Measurements from ENCODE around the gene CAPN7. TPM values are rescaled to one million over a fixed set of nuclear protein-coding genes. Genes with fewer than 3 reads are reported as not detected.
A peak's percentile ranks its signal among the peaks of the same experiment; 100 is the strongest.
"Not testable (repeated sequence)": the region's sequence is repeated elsewhere in the genome, so short reads cannot be mapped to it uniquely, and the experiment has no call there.

The CAPN7 gene
- total RNA-seq, result 46.1 TPM

DNA sequence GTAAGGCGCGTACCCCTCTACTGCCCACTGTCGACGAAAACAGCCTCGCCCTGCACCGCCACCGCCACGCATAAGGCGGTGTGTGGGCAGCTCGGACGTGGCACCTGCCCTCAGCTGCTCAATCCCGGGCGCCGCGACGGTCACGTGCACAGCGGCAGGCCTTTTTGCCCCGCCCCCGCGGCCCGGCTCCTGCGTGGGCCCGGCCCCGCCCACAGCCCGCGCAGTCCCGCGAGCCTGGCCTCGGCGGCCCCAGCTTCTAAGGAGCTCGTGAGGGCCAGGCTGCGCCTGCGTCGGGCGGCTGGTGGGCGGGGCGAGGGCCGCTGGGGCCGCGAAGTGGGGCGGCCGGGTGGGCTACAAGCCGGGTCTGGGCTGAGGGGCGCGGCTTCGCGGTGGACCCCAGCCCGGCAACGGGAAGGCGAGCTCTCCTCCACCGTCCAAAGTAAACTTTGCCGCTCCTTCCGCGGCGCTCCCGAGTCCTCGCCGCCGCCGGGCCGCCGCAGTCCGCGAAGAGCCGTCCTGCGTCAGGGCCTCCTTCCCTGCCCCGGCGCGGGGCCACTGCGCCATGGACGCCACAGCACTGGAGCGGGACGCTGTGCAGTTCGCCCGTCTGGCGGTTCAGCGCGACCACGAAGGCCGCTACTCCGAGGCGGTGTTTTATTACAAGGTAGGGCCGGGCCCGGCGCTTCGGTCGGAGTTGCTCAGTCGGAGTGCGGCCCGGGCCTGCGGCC, at the start of gene CAPN7:
Gene CAPN7, plus strand, starts transcription at position 313 of the 728 bp plus-strand sequence. Its CDS starts 250 bp downstream, at position 563.
- peak; percentile 96 for DNase-seq (ENCODE audit: low spot score)

DNA sequence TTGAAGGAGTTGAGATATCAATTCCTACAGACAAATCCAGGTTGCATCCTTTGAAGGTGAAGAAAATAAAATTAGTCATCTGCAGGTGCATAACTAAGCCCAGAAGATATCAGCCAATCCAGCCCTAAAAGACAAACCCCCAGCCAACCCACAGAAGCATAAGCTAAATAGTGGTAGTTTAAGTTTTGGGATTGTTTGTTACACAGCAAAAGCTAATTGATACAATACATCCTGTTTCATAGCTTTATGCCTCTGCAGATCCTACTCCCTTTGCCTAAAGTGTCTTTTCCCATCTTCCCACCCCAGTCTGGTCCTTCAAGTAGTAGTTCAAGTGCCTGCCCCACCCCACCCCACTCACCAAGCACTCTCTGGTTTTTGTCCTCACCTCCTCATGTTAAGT, 48.6 kb upstream of the CAPN7 start:
- DNase-seq (ENCODE audit: low spot score), result no peak

GRCh38 chr3:15159501-15160136, 46.4 kb upstream of the CAPN7 start:
- DNase-seq (ENCODE audit: low spot score), result no peak

GRCh38 chr3:15160662-15161061, 45.4 kb upstream of the CAPN7 start:
- no peak for DNase-seq (ENCODE audit: low spot score)

- no peak for DNase-seq (ENCODE audit: low spot score)
These were observed 44.9 kb upstream of the CAPN7 start for GRCh38 chr3:15161133-15161532.

GRCh38 chr3:15163656-15164055, 42.4 kb upstream of the CAPN7 start:
- DNase-seq (ENCODE audit: low spot score), result not testable (repeated sequence)

- DNase-seq (ENCODE audit: low spot score), result no peak
These were observed 41.7 kb upstream of the CAPN7 start for GRCh38 chr3:15164340-15164739.

- no peak for DNase-seq (ENCODE audit: low spot score)
These were observed 41.0 kb upstream of the CAPN7 start for GRCh38 chr3:15165061-15165460.

DNA sequence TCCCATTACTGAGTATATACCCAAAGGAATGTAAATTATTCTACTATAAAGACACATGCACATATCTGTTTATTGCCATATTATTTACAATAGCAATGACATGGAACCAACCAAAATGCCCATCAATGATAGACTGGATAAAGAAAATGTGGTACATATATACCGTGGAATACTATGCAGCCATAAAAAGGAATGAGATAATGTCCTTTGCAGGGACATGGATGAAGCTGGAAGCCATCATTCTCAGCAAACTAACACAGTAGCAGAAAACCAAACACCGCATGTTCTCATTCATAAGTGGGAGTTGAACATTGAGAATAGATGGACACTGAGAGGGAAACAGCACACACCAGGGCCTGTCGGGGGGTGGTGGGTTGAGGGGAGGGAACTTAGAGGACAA, 39.7 kb upstream of the CAPN7 start:
- DNase-seq (ENCODE audit: low spot score), result not testable (repeated sequence)

- DNase-seq (ENCODE audit: low spot score), result no peak
These were observed 35.0 kb upstream of the CAPN7 start for GRCh38 chr3:15171096-15171495.

GRCh38 chr3:15172806-15173205, 33.2 kb upstream of the CAPN7 start:
- no peak for DNase-seq (ENCODE audit: low spot score)

- no peak for DNase-seq (ENCODE audit: low spot score)
These were observed 31.1 kb upstream of the CAPN7 start for GRCh38 chr3:15174953-15175352.

- no peak for DNase-seq (ENCODE audit: low spot score)
These were observed 30.4 kb upstream of the CAPN7 start for GRCh38 chr3:15175605-15176004.

GRCh38 chr3:15180042-15180611, 25.9 kb upstream of the CAPN7 start:
- no peak for DNase-seq (ENCODE audit: low spot score)

DNA sequence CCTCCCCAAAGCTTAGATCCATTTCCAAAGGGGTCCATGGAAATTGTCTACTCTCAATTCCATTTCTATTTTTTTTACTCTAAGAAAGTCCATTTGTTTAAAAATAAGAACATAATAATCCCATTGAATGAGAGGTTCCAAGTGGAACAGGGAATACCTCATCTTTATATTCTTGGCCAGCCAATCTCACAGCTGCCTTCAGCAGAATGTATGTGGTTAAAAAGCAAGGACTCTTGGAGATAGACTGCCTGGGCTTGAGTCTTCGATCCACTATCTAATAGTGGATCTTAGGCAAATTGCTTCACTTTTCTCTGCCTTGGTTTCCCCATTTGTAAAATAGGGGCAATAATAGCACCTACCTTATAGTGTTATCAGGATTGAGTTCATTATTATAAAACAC, 24.5 kb upstream of the CAPN7 start:
- no peak for DNase-seq (ENCODE audit: low spot score)

GRCh38 chr3:15181963-15182362, 24.1 kb upstream of the CAPN7 start:
- no peak for DNase-seq (ENCODE audit: low spot score)

DNA sequence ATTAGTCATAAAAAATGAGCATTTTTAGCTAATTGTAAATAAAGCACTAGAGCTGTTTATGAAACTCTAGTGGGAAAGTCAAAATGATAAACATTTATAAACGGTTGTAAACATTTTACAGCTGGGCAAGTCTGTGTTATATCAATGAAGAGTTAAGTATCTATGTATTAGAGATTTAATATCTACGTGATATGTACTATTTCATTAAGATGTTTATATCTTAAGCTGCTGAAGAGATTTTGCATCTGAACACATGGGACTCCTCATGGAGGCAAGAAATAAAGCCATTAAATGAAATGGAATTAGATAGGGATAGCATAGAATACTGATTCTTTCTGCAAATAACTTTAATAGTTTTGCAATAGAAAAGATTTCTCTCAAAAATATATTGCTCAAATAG, 23.0 kb upstream of the CAPN7 start:
- DNase-seq (ENCODE audit: low spot score), result no peak

DNA sequence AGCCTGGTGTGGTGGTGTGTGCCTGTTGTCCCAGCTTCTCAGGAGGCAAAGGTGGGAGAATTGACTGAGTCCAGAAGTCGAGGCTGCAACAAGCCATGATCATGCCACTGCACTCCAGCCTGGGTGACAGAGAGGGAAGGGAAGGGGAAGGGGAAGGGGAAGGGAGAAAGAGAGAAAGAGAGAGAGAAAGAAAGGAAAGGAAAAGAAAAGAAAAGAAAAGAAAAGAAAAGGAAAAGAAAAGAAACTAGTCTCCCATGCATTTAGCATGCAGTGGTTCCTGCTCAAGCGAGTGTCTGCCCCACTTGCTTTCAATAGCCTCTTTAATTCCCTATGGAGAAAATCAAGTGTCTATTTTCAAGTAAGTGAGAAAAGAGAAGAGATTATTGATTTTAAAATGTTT, 20.6 kb upstream of the CAPN7 start:
- DNase-seq (ENCODE audit: low spot score), result no peak

DNA sequence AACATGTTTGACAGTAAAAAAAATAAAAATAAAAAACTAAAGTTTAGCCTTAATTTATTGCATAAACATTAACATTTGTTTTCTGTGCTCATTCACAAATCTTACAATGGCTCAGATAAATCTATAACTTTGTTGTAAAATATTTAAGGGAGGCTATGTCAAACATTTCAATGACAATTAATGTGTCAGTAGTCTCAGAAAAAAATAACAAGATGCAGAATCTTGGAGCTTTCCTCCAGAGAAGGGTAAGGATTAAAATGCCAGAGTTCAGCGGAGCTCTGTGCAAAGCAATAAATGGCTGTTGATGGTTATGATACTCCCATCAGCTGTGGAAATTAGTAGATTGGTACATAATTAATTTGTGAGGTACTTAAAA, 20.0 kb upstream of the CAPN7 start:
- no peak for DNase-seq (ENCODE audit: low spot score)

- not testable (repeated sequence) for DNase-seq (ENCODE audit: low spot score)
These were observed 19.4 kb upstream of the CAPN7 start for GRCh38 chr3:15186477-15187164.

DNA sequence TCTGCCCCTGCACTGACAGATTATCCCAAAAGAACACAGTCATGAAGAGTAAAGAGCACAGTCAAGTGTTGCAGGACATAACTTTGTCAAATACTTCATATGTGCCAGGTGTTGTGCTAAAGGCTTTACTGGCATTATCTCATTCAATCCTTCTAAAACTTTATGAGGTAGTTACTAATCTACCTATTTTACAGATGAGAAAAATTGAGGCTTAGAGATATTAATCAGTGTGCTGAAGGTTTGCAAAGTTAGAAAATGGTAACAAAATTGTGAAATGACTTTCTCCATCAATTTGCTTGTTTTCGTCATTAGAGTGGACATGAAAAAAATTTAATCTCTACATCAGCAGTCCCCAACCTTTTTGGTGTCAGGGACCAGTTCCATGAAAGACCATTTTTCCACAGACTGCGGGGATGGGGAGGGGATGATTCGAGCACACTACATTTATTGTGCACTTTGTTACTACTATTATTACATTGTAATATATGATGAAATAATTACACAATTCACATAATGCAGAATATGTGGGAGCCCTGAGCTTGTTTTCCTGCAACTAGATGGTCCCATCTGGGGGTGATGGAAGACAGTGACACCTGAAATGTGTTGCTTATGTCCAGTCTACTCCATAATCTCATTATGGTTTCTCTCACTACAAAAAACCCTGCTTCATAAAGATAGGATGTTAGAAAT, 8.6 kb upstream of the CAPN7 start:
- DNase-seq (ENCODE audit: low spot score), result no peak

- DNase-seq (ENCODE audit: low spot score), result no peak
These were observed 7.4 kb upstream of the CAPN7 start for GRCh38 chr3:15198686-15199085.

All from mucosa of gallbladder (tissue), 1 donor.